NCI-H774 (cell line): ENCODE measurements around the gene SLC34A2.
"Not testable (repeated sequence)": the region's sequence is repeated elsewhere in the genome, so short reads cannot be mapped to it uniquely, and the experiment has no call there.

Source experiments
- DNase-seq: peaks from one replicate; lab custom pipeline; 2025; lab: John Stamatoyannopoulos, UW

Gene SLC34A2

GRCh38 chr4:25661441-25661840, 5.8 kb downstream of the SLC34A2 start:
- not testable (repeated sequence) for DNase-seq

- no peak for DNase-seq
These were observed 6.7 kb downstream of the SLC34A2 start for GRCh38 chr4:25662306-25662705.

GRCh38 chr4:25663781-25664180, 8.1 kb downstream of the SLC34A2 start:
- DNase-seq = no peak

- DNase-seq = no peak
These were observed 10.5 kb downstream of the SLC34A2 start for GRCh38 chr4:25666031-25666630.

GRCh38 chr4:25667931-25668557, 12.4 kb downstream of the SLC34A2 start:
- DNase-seq = no peak

- DNase-seq = no peak
These were observed 15.3 kb downstream of the SLC34A2 start for GRCh38 chr4:25670991-25671390.

- no peak for DNase-seq
These were observed 17.1 kb downstream of the SLC34A2 start for GRCh38 chr4:25672756-25673155.

- no peak for DNase-seq
These were observed 18.7 kb downstream of the SLC34A2 start for GRCh38 chr4:25674386-25674785.

- no peak for DNase-seq
These were observed 20.6 kb downstream of the SLC34A2 start for GRCh38 chr4:25676221-25676620.

GRCh38 chr4:25677157-25677556, 21.5 kb downstream of the SLC34A2 start:
- no peak for DNase-seq

- DNase-seq = no peak
These were observed 22.3 kb downstream of the SLC34A2 start for GRCh38 chr4:25677943-25678342.

- DNase-seq = no peak
These were observed 32.1 kb downstream of the SLC34A2 start for GRCh38 chr4:25687773-25688172.

GRCh38 chr4:25694466-25694865, 38.8 kb downstream of the SLC34A2 start:
- no peak for DNase-seq

GRCh38 chr4:25696409-25696808, 40.8 kb downstream of the SLC34A2 start:
- DNase-seq = no peak

- DNase-seq = no peak
These were observed 41.9 kb downstream of the SLC34A2 start for GRCh38 chr4:25697516-25697915.

GRCh38 chr4:25700661-25701060, 45.0 kb downstream of the SLC34A2 start:
- no peak for DNase-seq

- no peak for DNase-seq
These were observed 47.2 kb downstream of the SLC34A2 start for GRCh38 chr4:25702848-25703247.

GRCh38 chr4:25703731-25704388, 48.2 kb downstream of the SLC34A2 start:
- no peak for DNase-seq

GRCh38 chr4:25704516-25704915, 48.9 kb downstream of the SLC34A2 start:
- no peak for DNase-seq

- no peak for DNase-seq
These were observed 55.0 kb downstream of the SLC34A2 start for GRCh38 chr4:25710637-25711036.

- no peak for DNase-seq
These were observed 57.0 kb downstream of the SLC34A2 start for GRCh38 chr4:25712611-25713010.

- DNase-seq = no peak
These were observed 58.2 kb downstream of the SLC34A2 start for GRCh38 chr4:25713812-25714211.

- no peak for DNase-seq
These were observed 67.3 kb downstream of the SLC34A2 start for GRCh38 chr4:25722964-25723363.

- no peak for DNase-seq
These were observed 67.8 kb downstream of the SLC34A2 start for GRCh38 chr4:25723409-25723808.
